Upper lobe of right lung (tissue), 1 donor: ENCODE measurements around the gene PDP2. TPM values are rescaled to one million over a fixed set of nuclear protein-coding genes. Genes with fewer than 3 reads are reported as not detected.

Source experiments
- ATAC-seq: fragments of 200-7000 bp; cut with Tn5 transposase; one replicate; pipeline ENCODE4 v1.9.1; 2020; ENCODE audit warnings: mild to moderate bottlenecking, moderate library complexity
- DNase-seq: peaks from one replicate; pipeline ENCODE4 v3.0.0-alpha.2; 2020
- H3K27ac ChIP-seq: fragments of 200-600 bp; one replicate; pipeline ENCODE4 v1.8.0; 2022
- H3K27me3 ChIP-seq: fragments of 200-600 bp; one replicate; pipeline ENCODE4 v1.8.0; 2022; ENCODE audit warnings: mild to moderate bottlenecking
- H3K36me3 ChIP-seq: fragments of 200-600 bp; one replicate; pipeline ENCODE4 v1.8.0; 2022
- H3K4me1 ChIP-seq: fragments of 200-600 bp; one replicate; pipeline ENCODE4 v1.8.0; 2022
- H3K4me3 ChIP-seq: fragments of 200-600 bp; one replicate; pipeline ENCODE4 v1.8.0; 2022; ENCODE audit warnings: mild to moderate bottlenecking
- H3K9me3 ChIP-seq: fragments of 200-600 bp; one replicate; pipeline ENCODE4 v1.8.0; 2022
- intact Hi-C: fragments of 100-400 bp; cut with DNase I; formaldehyde crosslinking; loops from one replicate; pipeline ENCODE4 v1.11.0; 2022
- total RNA-seq: library from RNA; stranded (reverse); fragmentation: NEBNext Ultra II Directional; extraction: Animal tissue kit (Norgen Biotek cat#: 25700); gene quantifications from one replicate; pipeline ENCODE4 v1.2.1, GENCODE V29; 2021
- TF ChIP-seq, protein P1 (sequence below): fragments of 200-600 bp; IDR thresholded peaks from one replicate; pipeline ENCODE4 v1.8.0; 2022; ENCODE audit warnings: antibody characterized with exemption
- donor health status: DM: no; HTN: yes; CAD: no; lungs with severe emphysema.

PDP2 gene
- total RNA-seq, 1 donor from 2014 or later = 22.4 TPM

DNA sequence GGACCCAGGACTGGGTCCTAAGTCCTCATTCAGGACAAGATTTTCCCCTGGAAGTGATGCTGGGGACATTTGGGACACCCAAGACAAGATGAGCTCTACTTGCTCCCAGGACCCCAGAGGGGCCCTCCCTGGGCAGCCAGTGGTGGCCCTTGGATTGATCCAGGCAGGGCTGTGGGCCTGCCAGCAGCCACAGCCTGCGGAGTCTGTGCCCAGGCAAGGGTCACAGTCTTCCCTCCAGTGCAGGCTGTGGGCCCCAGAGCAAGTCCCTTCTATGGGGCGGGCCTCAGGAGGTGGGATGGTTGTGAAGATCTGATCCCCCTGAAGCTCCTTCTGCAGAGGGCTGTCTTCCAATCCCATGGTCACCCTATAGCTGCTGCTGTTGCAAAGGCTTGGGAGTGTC lies 23.5 kb upstream of the PDP2 start:
- Histone ChIP-seq H3K36me3 (no peaks in the 10 kb centered on the region), H3K27me3 (no peaks in the 10 kb centered on the region), H3K27ac (no peak overlapping the region), H3K4me3 (no peak overlapping the region), H3K4me1 (no peaks in the 10 kb centered on the region), H3K9me3 (no peaks in the 10 kb centered on the region)
- ATAC-seq (no peak), DNase-seq (no peak)
- intact Hi-C loops = no loop called here
- TF ChIP-seq, protein P1, sequence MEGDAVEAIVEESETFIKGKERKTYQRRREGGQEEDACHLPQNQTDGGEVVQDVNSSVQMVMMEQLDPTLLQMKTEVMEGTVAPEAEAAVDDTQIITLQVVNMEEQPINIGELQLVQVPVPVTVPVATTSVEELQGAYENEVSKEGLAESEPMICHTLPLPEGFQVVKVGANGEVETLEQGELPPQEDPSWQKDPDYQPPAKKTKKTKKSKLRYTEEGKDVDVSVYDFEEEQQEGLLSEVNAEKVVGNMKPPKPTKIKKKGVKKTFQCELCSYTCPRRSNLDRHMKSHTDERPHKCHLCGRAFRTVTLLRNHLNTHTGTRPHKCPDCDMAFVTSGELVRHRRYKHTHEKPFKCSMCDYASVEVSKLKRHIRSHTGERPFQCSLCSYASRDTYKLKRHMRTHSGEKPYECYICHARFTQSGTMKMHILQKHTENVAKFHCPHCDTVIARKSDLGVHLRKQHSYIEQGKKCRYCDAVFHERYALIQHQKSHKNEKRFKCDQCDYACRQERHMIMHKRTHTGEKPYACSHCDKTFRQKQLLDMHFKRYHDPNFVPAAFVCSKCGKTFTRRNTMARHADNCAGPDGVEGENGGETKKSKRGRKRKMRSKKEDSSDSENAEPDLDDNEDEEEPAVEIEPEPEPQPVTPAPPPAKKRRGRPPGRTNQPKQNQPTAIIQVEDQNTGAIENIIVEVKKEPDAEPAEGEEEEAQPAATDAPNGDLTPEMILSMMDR = no peak

DNA sequence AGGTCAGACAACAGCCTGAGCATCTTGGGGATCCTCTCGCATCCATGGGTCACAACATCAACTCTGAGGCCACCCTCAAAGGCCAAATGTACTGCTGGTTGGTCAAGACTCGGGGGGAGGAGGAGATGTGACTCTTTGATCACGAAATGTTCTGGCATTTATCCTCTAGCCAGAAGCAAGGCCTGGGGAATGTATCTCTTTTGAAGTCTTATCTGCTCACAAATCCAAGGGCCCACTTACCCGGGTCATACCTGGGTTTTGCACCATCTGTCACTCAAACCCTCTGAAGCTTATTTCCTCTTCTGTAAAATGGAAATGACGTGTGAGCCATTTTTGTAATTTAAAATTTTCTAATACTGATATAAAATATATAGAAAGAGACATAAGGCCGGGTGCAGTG lies 22.9 kb upstream of the PDP2 start:
- intact Hi-C loops = no loop called here
- no peak for ATAC-seq
- Histone ChIP-seq H3K27ac (no peak overlapping the region), H3K4me3 (no peak overlapping the region), H3K36me3 (no peaks in the 10 kb centered on the region), H3K4me1 (no peaks in the 10 kb centered on the region), H3K27me3 (no peaks in the 10 kb centered on the region), H3K9me3 (no peaks in the 10 kb centered on the region)
- TF ChIP-seq, protein P1 = no peak
- DNase-seq = no peak

DNA sequence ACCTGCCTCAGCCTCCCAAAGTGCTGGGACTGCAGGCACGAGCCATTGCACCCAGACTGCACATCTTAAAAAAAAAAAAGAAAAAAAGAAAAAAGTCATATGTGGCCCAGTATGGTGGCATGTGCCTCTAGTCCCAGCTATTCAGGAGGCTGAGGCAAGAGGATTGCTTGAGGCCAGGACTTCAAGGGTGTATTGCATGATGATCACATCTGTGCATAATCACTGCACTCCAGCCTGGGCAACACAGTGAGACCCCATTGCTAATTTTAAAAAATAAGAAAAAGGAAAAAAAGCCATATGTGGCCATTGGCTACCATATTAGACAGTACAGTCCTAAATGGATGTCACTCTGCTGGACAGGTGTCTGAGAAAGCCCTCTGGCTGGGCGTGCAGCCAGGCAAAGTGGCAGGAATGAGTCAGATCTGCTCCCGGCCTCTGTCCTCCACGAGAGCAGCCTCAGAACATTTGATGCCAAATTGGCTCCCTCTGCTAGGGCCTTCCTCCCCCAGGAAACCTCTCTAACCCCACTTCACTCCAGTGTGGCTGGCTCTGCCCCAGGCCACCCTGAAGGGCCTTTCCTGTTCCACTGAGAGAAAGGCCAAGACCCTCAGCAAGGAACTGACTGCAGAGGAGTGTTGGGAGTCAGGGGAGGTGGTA lies 21.4 kb upstream of the PDP2 start:
- Histone ChIP-seq H3K36me3 (no peaks in the 10 kb centered on the region), H3K27me3 (no peaks in the 10 kb centered on the region), H3K9me3 (no peaks in the 10 kb centered on the region), H3K4me3 (no peak overlapping the region), H3K4me1 (no peaks in the 10 kb centered on the region), H3K27ac (no peak overlapping the region)
- peak; percentile 75 for ATAC-seq
- DNase-seq = peak; percentile 81
- intact Hi-C loops = no loop called here
- TF ChIP-seq, protein P1 = no peak

DNA sequence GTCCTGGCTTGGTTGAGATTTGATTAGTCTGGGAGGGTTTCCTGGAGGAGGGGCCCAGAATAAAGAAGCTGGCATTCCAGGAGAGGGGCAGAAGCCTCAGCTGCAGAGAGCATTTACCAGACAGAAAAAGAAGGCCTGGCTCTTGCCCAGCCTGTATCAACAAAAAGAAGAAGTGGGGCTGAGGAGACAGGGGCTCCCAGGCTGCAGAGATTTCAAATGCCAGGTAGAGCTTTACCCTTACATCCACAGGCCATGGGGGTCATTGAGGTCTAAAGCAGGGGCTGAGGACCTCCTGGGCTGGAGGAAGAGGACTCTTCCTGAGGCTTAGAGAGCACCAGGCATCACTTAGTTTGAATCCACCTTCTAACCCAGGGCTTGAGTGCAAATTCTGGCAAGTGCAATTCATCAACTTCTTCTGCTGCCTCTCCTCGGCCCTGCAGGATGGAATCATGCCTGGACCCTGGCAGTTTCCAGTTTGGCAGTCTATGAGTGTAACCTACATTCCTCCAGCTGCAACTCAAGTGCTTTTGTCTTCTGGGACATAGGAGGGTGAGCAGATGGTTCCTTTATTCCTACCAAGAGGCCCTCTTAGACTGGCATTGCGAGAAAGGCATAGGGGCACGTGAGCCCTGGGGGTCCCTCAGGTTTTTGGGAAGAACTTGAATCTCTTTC lies 20.8 kb upstream of the PDP2 start:
- H3K27me3 ChIP-seq = no peaks in the 10 kb centered on the region
- TF ChIP-seq, protein P1 = no peak
- ATAC-seq (no peak), DNase-seq (no peak)
- H3K36me3 ChIP-seq = no peaks in the 10 kb centered on the region
- intact Hi-C loops = no loop called here
- no peaks in the 10 kb centered on the region for H3K4me1 ChIP-seq
- H3K4me3 ChIP-seq = no peak overlapping the region
- no peaks in the 10 kb centered on the region for H3K9me3 ChIP-seq
- H3K27ac ChIP-seq = no peak overlapping the region

DNA sequence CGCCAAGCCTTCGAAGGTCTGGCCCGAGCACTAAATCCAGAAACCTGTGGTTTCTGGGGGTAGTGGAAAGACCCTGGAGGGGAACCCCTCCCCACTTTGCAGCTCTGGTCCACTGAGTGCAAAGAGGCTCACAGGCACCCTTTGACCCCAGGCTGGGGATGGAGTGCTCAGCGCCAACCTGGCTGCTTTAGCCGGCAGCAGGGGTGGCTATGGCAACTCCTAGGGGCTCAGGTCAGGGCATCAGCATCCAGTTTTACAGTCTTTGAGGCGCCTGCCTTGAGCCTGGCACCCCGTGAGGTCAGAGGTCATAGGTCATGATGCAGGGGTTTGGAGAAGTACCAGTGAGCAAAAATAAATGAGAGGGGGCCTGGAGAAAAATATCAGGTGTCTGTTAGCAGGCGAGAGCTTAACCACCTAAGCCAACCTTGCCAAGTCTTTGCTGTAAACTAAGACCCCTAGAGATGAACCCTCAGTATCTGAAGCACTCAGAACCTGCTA lies 18.2 kb upstream of the PDP2 start:
- no peak overlapping the region for H3K4me3 ChIP-seq
- no peaks in the 10 kb centered on the region for H3K27me3 ChIP-seq
- H3K36me3 ChIP-seq = no peaks in the 10 kb centered on the region
- no peaks in the 10 kb centered on the region for H3K4me1 ChIP-seq
- intact Hi-C loops = no loop called here
- ATAC-seq = no peak
- TF ChIP-seq, protein P1 = no peak
- DNase-seq = peak; percentile 27
- no peaks in the 10 kb centered on the region for H3K9me3 ChIP-seq
- no peak overlapping the region for H3K27ac ChIP-seq
